Measurements from ENCODE around the gene ZNF141.
"Not testable (repeated sequence)": the region's sequence is repeated elsewhere in the genome, so short reads cannot be mapped to it uniquely, and the experiment has no call there.

ZNF141 gene

DNA sequence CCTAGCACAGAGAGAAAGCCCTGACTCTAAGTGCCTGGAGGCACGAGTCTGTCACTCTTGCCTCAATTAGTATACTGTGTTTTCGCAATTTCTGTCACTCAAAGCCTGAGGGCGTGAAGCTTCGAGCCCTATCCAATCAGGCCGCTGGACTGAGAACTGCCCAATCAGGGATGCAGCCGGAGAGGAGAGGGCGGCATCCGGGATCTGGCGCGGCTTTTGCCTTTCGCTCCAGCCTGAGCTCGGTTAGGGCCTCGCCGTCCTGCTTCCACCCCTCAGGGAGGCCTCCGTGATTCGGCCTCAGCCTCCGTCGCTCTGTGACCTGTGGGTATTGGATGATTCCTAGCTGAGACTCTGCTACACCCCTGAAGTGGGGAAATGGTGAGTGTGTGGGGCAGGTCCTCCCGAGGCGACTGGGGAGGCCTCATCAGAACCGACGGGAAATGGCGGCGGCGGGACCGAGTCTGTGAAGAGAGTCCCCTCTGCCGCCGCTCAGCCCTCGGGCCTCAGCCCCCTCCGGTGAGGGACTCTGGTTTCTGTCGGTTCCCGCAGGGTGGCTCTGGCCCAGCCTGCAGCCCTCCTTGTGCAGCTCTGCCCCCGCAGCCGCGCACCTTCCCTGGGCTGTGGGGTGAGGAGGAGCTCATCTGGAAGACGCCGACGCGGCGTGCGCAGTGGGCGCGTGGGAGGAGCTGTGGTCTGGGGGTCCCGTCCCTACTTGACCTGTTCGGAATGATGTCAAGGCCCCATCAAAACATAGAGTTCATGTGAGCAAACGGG, 48.5 kb downstream of the ZNF141 start:
- DNase-seq = no peak

DNA sequence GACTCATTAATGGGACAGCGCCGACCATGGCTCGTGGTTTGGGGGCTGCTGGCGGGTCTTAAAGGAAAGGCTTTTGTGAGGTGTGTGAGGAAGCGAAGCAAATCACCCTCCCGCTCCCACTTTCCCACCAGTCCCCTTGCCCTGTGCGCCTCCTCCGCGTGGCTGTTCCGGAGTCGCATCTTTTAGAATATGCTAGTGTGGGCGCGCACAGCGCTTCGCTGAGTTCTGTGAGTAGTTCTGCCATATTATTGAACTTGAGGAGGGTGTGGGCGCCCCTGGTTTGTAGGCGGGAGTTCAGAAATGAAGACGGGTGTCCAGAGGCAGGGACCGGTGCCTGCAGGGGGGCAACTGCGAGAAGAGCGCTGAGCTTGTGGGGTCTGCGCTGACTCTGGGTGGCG, 49.1 kb downstream of the ZNF141 start:
- no peak for DNase-seq

DNA sequence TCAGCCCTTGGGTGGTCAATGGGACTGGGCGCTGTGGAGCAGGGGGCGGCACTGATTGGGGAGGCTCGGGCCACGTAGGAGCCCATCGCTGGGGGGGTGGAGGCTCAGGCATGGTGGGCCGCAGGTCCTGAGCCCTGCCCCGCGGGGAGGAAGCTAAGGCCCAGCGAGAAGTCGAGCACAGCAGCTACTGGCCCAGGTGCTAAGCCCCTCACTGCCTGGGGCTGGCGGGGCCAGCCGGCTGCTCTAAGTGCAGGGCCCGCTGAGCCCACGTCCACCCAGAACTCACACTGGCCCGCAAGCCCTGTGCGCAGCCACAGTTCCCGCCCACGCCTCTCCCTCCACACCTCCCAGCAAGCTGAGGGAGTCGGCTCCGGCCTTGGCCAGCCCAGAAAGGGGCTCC, 66.4 kb downstream of the ZNF141 start:
- no peak for DNase-seq

DNA sequence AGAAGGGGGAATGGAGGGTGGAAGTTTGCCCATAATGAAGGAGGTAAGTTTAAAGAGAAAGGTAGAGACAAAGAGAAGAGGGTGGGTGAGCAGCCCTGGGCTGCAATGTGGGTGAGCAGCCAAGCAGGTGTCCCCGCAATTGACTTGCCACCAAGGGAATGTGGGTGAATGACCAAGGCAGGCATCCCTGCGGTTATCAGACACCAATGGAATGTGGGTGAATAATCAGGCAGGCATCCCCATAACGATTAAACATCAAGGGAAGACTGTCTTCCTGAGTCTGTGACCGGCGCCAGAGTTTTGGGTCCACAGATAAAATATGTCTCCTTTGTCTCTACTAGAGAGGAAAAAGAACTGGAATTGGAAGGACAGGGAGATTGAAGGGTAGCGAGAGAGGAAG, 70.7 kb downstream of the ZNF141 start:
- DNase-seq = not testable (repeated sequence)

DNA sequence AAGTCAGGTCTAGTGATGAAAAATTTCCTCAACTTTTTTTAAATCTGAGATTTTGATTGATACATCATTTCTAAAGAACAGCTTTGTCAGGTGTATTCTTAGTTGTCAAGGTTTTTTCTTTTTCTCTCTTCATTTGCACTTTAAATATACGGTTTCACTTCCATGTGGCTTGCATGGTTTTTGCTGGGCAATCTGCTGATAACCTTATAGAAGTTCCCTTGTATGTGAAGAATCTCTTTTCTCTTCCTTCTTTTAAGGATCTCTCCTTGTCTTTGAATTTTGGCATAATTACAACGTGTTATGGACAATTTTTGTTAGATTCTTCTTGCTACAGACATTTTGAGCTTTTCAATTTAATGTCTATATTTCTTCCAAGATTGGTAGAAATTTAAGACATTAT, 85.0 kb downstream of the ZNF141 start:
- DNase-seq = no peak
